GM23248 (cell line): ENCODE data around the gene IQUB.

Experiments used
- EZH2 ChIP-seq: fragments of 200-600 bp; sonication (generic); IDR thresholded peaks from 2 replicates; pipeline ENCODE4 v1.6.1; 2018; ENCODE audit warnings: antibody characterized with exemption, mild to moderate bottlenecking; ENCODE audit not compliant: insufficient read depth, poor library complexity, severe bottlenecking
- EZH2phosphoT487 ChIP-seq: fragments of 200-600 bp; sonication (generic); IDR thresholded peaks from 2 replicates; pipeline ENCODE4 v1.6.1; 2018; ENCODE audit warnings: antibody characterized with exemption, moderate library complexity, mild to moderate bottlenecking, low read depth; ENCODE audit not compliant: insufficient read depth

- TF ChIP-seq EZH2phosphoT487 (no peak), EZH2 (no peak)
Observed at GRCh38 chr7:123552641-123553040, 18.2 kb upstream of the IQUB start.
